ENCODE data around the gene COL2A1. TPM values are rescaled to one million over a fixed set of nuclear protein-coding genes. Genes with fewer than 3 reads are reported as not detected.

The COL2A1 gene
- total RNA-seq, 4 donors from 2014 or later = not detected

DNA sequence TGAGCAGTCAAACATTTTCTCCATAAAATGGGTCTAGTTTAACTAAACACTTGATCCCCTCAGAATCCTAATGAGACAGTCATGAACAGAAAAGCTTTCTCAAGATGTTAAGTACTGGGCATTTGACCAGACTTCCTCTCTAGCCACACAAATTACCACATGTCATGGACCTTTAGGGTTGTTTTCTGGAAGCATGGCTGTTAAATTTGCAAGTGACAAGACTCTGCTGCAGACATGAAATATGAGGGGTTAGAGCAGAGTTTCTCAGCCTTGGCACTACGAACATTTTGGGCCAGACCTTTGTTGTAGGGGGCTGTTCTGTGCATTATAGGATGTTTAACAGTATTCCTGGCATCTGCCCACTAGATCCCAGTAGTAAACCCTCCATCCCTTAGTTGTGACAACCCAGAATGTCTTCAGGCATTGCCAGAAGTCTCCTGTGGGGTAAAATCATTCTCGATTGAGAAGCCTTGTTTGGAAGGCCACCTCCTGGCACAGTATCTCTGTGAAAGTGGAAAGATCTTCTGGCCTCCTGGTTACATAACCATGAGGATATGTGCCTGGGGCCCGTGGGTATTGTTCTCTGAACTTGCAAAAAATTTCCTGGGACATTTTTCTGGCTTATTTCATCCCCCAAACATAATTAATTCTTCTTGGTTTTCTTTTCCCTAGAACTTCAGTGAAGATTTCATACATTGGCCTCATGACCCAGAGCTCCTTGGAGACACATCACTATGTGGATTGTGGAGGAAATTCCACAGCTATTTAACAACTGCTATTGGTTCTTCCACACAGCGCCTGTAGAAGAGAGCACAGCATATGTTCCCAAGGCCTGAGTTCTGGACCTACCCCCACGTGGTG is 36.6 kb downstream of the COL2A1 start:
- no peak overlapping the region for H3K27ac ChIP-seq
- DNase-seq = no peak
- 62 to 89% methylated on average over 5 of the region's 5 CpGs for WGBS, 2 donors

DNA sequence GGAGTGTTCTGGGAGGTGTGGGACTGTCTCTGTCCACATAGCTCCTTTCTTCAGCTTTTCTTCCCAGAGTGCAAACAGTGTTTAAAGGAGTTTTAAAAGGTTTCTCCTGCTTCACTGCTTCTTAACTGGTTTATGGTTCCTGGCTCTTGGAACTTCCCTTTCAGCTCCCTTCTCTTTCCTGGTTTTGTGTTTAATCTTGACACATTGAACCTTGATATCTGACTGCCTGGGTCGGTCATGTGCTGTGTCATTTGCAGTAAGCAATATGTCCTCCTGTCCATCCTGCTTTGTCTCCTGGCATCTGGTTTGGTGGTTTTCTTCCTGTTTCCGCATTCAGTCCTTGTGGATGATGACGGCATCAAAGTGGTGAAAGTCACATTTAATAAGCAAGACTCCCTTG is 38.7 kb downstream of the COL2A1 start:
- H3K36me3 ChIP-seq = no peaks in the 10 kb centered on the region
- H3K27me3 ChIP-seq = no peaks in the 10 kb centered on the region
- no peaks in the 10 kb centered on the region for H3K9me3 ChIP-seq
- H3K4me1 ChIP-seq = peaks cover 4 to 5% of the 10 kb centered on the region in 2 donors
- 94 to 95% methylated on average over 3 of the region's 3 CpGs for WGBS, 2 donors
- no peak for DNase-seq
- no peak for TF ChIP-seq POLR2A (IDR thresholded peaks at IDR 0.05)
- TF ChIP-seq, protein P1, sequence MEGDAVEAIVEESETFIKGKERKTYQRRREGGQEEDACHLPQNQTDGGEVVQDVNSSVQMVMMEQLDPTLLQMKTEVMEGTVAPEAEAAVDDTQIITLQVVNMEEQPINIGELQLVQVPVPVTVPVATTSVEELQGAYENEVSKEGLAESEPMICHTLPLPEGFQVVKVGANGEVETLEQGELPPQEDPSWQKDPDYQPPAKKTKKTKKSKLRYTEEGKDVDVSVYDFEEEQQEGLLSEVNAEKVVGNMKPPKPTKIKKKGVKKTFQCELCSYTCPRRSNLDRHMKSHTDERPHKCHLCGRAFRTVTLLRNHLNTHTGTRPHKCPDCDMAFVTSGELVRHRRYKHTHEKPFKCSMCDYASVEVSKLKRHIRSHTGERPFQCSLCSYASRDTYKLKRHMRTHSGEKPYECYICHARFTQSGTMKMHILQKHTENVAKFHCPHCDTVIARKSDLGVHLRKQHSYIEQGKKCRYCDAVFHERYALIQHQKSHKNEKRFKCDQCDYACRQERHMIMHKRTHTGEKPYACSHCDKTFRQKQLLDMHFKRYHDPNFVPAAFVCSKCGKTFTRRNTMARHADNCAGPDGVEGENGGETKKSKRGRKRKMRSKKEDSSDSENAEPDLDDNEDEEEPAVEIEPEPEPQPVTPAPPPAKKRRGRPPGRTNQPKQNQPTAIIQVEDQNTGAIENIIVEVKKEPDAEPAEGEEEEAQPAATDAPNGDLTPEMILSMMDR (IDR thresholded peaks at IDR 0.05) = no peak
- no peak overlapping the region for H3K27ac ChIP-seq
- intact Hi-C loops (cut with DNase I) = loop anchor here (10.0 kb wide), 1 partner anchor 199 kb away; no protein-coding TSS in a partner anchor
- H3K4me3 ChIP-seq (replicated peaks in 1 of 3) = no peak overlapping the region

More for the DNA sequence above, 36.6 kb downstream of the COL2A1 start:
- H3K27me3 ChIP-seq = no peaks in the 10 kb centered on the region
- TF ChIP-seq, protein P1 (IDR thresholded peaks at IDR 0.05) = no peak
- intact Hi-C loops (cut with DNase I) = loop anchor here (10.0 kb wide), 1 partner anchor 197 kb away; no protein-coding TSS in a partner anchor
- H3K4me3 ChIP-seq (replicated peaks in 1 of 3) = no peak overlapping the region
- H3K4me1 ChIP-seq = peaks cover 4 to 5% of the 10 kb centered on the region in 2 donors
- H3K36me3 ChIP-seq = no peaks in the 10 kb centered on the region
- H3K9me3 ChIP-seq = no peaks in the 10 kb centered on the region

DNA sequence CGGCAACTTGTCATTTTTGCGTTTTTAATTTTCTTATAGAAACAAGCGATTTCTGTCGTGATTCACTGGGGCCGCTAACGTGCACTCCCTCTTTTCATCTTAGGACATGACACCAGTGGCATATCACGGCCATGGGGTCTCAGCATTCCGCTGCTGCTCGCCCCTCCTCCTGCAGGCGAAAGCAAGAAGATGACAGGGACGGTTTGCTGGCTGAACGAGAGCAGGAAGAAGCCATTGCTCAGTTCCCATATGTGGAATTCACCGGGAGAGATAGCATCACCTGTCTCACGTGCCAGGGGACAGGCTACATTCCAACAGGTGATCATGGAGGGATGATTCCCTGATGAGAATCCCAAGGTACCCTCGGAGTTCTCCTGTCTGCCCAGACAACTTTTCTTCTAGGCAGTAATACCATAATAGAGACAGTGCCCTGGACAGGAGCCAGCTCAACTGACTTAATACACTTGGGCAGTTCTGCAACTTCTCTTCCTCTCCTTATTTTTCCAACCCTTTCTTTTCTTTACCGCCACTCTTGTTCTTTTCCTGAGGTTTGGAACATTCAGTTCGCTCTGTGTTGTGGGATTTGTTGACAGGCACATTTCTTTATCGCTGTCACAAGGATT is 40.1 kb downstream of the COL2A1 start:
- DNase-seq = peak; percentile 48 to 63
- H3K4me1 ChIP-seq = peaks cover 4 to 5% of the 10 kb centered on the region in 2 donors

DNA sequence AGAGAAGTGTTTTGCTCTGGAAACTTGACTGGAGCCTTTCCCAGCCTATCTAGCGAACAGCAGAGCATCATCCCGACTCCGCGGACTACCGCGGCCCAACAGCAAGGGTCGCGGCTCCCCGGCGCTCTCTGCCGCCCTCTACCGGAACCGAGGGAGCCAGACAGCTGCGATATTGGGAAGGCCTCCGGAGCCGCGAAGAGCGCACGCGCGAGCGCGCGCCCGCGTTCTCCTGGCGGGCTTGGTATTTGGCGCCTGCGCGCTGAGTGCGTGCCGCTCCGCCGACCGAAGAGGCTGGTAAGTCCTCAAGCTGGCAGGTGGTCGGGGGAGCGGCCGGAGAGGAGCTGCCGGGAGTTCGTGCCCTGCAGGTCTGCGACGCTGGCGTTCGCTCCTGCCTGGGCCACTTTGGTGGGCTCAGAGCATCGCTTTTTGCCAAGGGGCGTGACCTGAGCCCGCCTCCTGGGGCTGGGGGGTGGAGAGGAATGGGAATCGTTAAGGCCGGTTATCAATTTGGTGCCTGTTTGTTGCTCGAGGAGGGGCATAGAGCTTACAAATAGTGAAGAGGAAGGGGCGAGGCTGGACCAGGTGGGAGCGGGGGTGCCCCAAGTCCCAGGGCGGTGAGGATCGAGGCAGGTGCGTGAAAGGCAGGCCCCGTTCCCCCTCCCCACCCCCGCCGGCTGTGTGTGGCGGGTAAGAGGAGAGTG is 40.8 kb downstream of the COL2A1 start, which contains the start of gene TMEM106C:
TMEM106C (plus strand) TSS at position 257 of the 701 bp plus-strand sequence. CDS start 641 bp downstream, outside the sequence.
- WGBS, 2 donors = 0% methylated on average over 26 to 41 of the region's 59 CpGs
- no peaks in the 10 kb centered on the region for H3K27me3 ChIP-seq
- H3K36me3 ChIP-seq = no peaks in the 10 kb centered on the region
- peak within 1 kb of the TSS; percentile 24 to 67 (median 25) for H3K4me3 ChIP-seq (replicated peaks in 1 of 3)
- H3K4me1 ChIP-seq = peaks cover 4 to 5% of the 10 kb centered on the region in 2 donors
- DNase-seq = peak; percentile 92 to 94
- peak; percentile 6 to 62 for TF ChIP-seq POLR2A (IDR thresholded peaks at IDR 0.05)
- TF ChIP-seq, protein P1 (IDR thresholded peaks at IDR 0.05) = peak; percentile 79 to 100 (median 98)
- H3K9me3 ChIP-seq = no peaks in the 10 kb centered on the region
- peak within 1 kb of the TSS in 1 of 3 donors; percentile 23 for H3K27ac ChIP-seq
- intact Hi-C loops (cut with DNase I) = loop anchor here (10.0 kb wide), 1 partner anchor 201 kb away; no protein-coding TSS in a partner anchor

More for the DNA sequence above, 40.1 kb downstream of the COL2A1 start:
- TF ChIP-seq POLR2A (IDR thresholded peaks at IDR 0.05) = no peak
- TF ChIP-seq, protein P1 (IDR thresholded peaks at IDR 0.05) = no peak
- Histone ChIP-seq H3K36me3 (no peaks in the 10 kb centered on the region), H3K27ac (peak overlapping the region in 1 of 3 donors; percentile 23), H3K9me3 (no peaks in the 10 kb centered on the region), H3K27me3 (no peaks in the 10 kb centered on the region), H3K4me3 (replicated peaks in 1 of 3) (peak overlapping the region; percentile 24 to 67 (median 25))
- intact Hi-C loops (cut with DNase I) = loop anchor here (10.0 kb wide), 1 partner anchor 201 kb away; no protein-coding TSS in a partner anchor
- 18% methylated on average over 18 of the region's 18 CpGs for WGBS, 2 donors
